HG03045 (cell line): ENCODE measurements around the gene POLR3GL.
"Not testable (repeated sequence)": the region's sequence is repeated elsewhere in the genome, so short reads cannot be mapped to it uniquely, and the experiment has no call there.

ENCODE experiments used
- ATAC-seq: cut with Tn5 transposase; IDR thresholded peaks from one replicate; pipeline ENCODE4 v1.9.1; 2021; ENCODE audit warnings: mild to moderate bottlenecking, moderate library complexity; ENCODE audit not compliant: unreplicated experiment

POLR3GL gene

GRCh38 chr1:145964328-145965118, at the start of gene POLR3GL, which contains the start of gene ANKRD34A:
Gene POLR3GL, plus strand, starts transcription at chr1:145964690. Its CDS starts 10,176 bp downstream, at chr1:145974866.
Gene ANKRD34A, minus strand, starts transcription at chr1:145964575. Its CDS starts 2,816 bp downstream, at chr1:145961759.
- peak; percentile 86 for ATAC-seq

- ATAC-seq, result no peak
Measured at GRCh38 chr1:145916745-145917144, 47.7 kb upstream of the POLR3GL start.

- ATAC-seq, result no peak
Measured at GRCh38 chr1:145917595-145917994, 46.9 kb upstream of the POLR3GL start.

GRCh38 chr1:145918144-145918991, 46.1 kb upstream of the POLR3GL start, which contains the start of gene PEX11B:
Gene PEX11B, minus strand, starts transcription at chr1:145918717. Its CDS starts 29 bp downstream, at chr1:145918688.
- ATAC-seq, result peak; percentile 86

- ATAC-seq, result peak; percentile 12
Measured at GRCh38 chr1:145918992-145919939, 45.2 kb upstream of the POLR3GL start.

GRCh38 chr1:145920297-145920696, 44.2 kb upstream of the POLR3GL start:
- ATAC-seq, result not testable (repeated sequence)

- no peak for ATAC-seq
Measured at GRCh38 chr1:145922266-145922665, 42.2 kb upstream of the POLR3GL start.

- peak; percentile 4 for ATAC-seq
Measured at GRCh38 chr1:145926686-145927062, 37.8 kb upstream of the POLR3GL start.

GRCh38 chr1:145927063-145927886, 37.2 kb upstream of the POLR3GL start, which contains the start of gene RBM8A:
Gene RBM8A, minus strand, starts transcription at chr1:145927484. Its CDS starts 58 bp downstream, at chr1:145927426.
- peak; percentile 95 for ATAC-seq

- no peak for ATAC-seq
Measured at GRCh38 chr1:145927916-145928643, 36.4 kb upstream of the POLR3GL start.

GRCh38 chr1:145932522-145933009, 31.9 kb upstream of the POLR3GL start:
- ATAC-seq, result not testable (repeated sequence)

- ATAC-seq, result no peak
Measured at GRCh38 chr1:145935708-145936107, 28.8 kb upstream of the POLR3GL start.

- no peak for ATAC-seq
Measured at GRCh38 chr1:145936247-145936646, 28.2 kb upstream of the POLR3GL start.

GRCh38 chr1:145937436-145937835, 27.1 kb upstream of the POLR3GL start:
- ATAC-seq, result no peak

- no peak for ATAC-seq
Measured at GRCh38 chr1:145942405-145942804, 22.1 kb upstream of the POLR3GL start.

- ATAC-seq, result no peak
Measured at GRCh38 chr1:145942871-145943270, 21.6 kb upstream of the POLR3GL start.

GRCh38 chr1:145944532-145944931, 20.0 kb upstream of the POLR3GL start:
- no peak for ATAC-seq

GRCh38 chr1:145946477-145946986, 18.0 kb upstream of the POLR3GL start:
- no peak for ATAC-seq
